ENCODE data around the gene CD177.
"Not testable (repeated sequence)": the region's sequence is repeated elsewhere in the genome, so short reads cannot be mapped to it uniquely, and the experiment has no call there.

CD177 gene

DNA sequence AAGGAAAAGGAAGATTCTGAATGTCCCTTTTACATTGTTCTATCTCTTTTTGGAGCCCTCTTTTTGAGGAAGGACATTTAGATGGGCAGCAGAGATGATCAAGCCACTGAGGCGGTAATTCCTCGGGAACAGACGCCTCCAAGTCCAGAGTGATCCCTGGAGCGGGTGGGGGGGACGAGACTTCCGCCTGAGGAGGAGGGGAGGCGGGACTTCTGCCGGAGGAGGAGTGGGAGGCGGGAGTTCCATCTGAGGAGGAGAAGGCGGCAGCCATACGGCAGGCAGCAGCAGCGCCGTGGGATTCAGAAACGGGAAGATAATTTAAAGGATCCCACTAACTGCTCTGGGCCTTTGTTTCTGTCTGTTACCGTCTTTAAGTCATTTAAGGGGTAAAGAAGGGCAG, 37.6 kb upstream of the CD177 start:
- H3K9me3 ChIP-seq (ENCODE audit: control insufficient read depth, low read length): no peaks in the 10 kb centered on the region
- no peaks in the 10 kb centered on the region for H3K79me2 ChIP-seq
- no peak overlapping the region for H3K4me2 ChIP-seq (ENCODE audit: low read length)
- no peak overlapping the region for H3K27ac ChIP-seq
- no peaks in the 10 kb centered on the region for H3K36me3 ChIP-seq (ENCODE audit: control insufficient read depth, insufficient read depth, low read length)
- no peaks in the 10 kb centered on the region for H3K27me3 ChIP-seq (ENCODE audit: control insufficient read depth, insufficient read depth, low read length)
- no peak overlapping the region for H3K9ac ChIP-seq
- H3K4me1 ChIP-seq: no peaks in the 10 kb centered on the region
- no peak overlapping the region for H3K4me3 ChIP-seq (ENCODE audit: low read depth, low read length)
- TF ChIP-seq, protein P1, sequence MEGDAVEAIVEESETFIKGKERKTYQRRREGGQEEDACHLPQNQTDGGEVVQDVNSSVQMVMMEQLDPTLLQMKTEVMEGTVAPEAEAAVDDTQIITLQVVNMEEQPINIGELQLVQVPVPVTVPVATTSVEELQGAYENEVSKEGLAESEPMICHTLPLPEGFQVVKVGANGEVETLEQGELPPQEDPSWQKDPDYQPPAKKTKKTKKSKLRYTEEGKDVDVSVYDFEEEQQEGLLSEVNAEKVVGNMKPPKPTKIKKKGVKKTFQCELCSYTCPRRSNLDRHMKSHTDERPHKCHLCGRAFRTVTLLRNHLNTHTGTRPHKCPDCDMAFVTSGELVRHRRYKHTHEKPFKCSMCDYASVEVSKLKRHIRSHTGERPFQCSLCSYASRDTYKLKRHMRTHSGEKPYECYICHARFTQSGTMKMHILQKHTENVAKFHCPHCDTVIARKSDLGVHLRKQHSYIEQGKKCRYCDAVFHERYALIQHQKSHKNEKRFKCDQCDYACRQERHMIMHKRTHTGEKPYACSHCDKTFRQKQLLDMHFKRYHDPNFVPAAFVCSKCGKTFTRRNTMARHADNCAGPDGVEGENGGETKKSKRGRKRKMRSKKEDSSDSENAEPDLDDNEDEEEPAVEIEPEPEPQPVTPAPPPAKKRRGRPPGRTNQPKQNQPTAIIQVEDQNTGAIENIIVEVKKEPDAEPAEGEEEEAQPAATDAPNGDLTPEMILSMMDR (IDR thresholded peaks at IDR 0.05): no peak
- H2AFZ ChIP-seq: no peak overlapping the region

DNA sequence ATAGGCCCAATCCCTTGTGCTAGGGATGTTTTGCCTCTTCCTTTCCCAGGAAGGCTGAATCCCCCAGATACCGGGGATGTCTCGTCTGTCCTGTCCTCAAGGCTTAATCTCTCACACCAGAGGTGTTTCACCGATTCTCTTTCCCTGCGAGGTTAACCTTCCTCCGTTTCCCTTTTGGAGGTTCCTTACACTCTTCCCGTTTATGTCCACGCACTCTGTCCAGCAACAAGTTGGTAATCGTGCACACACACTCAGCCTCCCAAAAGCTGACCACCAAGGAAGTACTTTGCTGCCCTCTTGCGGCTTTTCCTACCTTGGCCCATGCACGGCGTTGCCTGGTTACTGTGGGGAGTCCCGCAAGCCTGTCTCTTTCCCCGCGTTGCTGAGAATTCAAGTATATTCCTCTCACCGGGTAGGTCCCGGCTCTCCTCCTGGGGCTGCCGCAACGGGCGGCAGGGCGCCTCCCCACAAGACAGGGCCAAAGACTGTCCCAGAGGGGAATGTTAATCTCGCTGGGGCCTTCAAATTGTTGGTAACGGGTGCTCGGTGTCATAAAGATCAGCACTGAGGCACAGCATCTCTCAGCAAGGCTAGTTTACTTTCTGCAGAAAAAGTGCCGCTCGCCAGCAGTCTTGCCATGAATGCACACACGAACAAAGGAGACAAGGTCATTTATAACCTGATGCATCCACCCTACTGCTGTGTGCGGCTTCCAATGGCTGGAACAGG, 36.7 kb upstream of the CD177 start:
- H3K4me2 ChIP-seq (ENCODE audit: low read length): no peak overlapping the region

DNA sequence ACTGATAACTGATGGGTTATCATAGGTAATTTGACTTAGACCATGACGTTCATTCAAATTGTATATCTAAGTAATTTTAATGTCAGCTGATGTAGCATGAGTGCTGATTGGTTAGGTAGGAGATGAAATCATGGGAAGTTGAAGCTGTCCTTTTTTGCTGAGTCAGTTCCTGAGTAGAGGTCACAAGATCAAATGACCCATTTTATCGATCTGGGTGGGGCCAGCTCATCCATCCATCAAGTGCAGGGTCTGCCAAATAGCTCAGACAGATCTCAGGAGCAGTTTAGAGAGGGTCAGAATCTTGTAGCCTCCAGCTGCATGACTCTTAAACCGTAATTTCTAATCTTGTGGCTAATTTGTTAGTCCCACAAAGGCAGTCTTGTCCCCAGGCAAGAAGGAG, 35.3 kb upstream of the CD177 start:
- H3K79me2 ChIP-seq: no peaks in the 10 kb centered on the region
- TF ChIP-seq, protein P1 (IDR thresholded peaks at IDR 0.05): no peak
- H3K9me3 ChIP-seq (ENCODE audit: control insufficient read depth, low read length): no peaks in the 10 kb centered on the region
- no peaks in the 10 kb centered on the region for H3K4me1 ChIP-seq
- H3K4me2 ChIP-seq (ENCODE audit: low read length): no peak overlapping the region
- H3K27ac ChIP-seq: no peak overlapping the region
- H3K27me3 ChIP-seq (ENCODE audit: control insufficient read depth, insufficient read depth, low read length): no peaks in the 10 kb centered on the region
- H3K4me3 ChIP-seq (ENCODE audit: low read depth, low read length): no peak overlapping the region
- no peak overlapping the region for H2AFZ ChIP-seq
- no peaks in the 10 kb centered on the region for H3K36me3 ChIP-seq (ENCODE audit: control insufficient read depth, insufficient read depth, low read length)
- H3K9ac ChIP-seq: no peak overlapping the region

More for the DNA sequence above, 36.7 kb upstream of the CD177 start:
- no peaks in the 10 kb centered on the region for H3K79me2 ChIP-seq
- H3K9me3 ChIP-seq (ENCODE audit: control insufficient read depth, low read length): no peaks in the 10 kb centered on the region
- H3K4me3 ChIP-seq (ENCODE audit: low read depth, low read length): no peak overlapping the region
- H2AFZ ChIP-seq: no peak overlapping the region
- H3K27me3 ChIP-seq (ENCODE audit: control insufficient read depth, insufficient read depth, low read length): no peaks in the 10 kb centered on the region
- no peak overlapping the region for H3K27ac ChIP-seq
- no peaks in the 10 kb centered on the region for H3K36me3 ChIP-seq (ENCODE audit: control insufficient read depth, insufficient read depth, low read length)
- TF ChIP-seq, protein P1 (IDR thresholded peaks at IDR 0.05): no peak
- H3K4me1 ChIP-seq: no peaks in the 10 kb centered on the region
- no peak overlapping the region for H3K9ac ChIP-seq

DNA sequence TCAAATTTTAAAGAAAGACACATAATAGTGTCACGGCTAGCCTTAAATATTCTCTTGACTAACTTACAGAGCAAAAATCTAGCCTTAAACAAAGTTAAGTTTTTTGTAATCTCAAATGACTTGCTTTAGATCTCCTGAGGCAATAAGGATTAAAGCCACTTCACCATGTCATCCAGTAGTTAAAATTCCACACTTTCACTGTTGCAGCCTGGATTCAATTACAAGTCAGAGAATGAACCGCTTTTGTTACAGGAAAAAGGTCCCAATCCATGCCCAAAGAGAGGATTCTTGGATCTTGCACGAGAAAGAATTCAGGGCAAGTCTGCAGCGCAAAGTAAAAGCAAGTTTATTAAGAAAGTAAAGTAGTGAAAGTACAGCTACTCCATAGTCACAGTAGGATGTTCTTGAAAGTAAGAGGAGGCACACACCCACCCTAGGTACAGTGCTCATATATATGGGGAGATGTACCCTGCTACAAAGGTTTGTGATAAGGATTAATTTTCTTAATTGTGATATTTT, 34.6 kb upstream of the CD177 start:
- no peaks in the 10 kb centered on the region for H3K27me3 ChIP-seq (ENCODE audit: control insufficient read depth, insufficient read depth, low read length)
- no peaks in the 10 kb centered on the region for H3K36me3 ChIP-seq (ENCODE audit: control insufficient read depth, insufficient read depth, low read length)
- TF ChIP-seq, protein P1 (IDR thresholded peaks at IDR 0.05): no peak
- no peaks in the 10 kb centered on the region for H3K9me3 ChIP-seq (ENCODE audit: control insufficient read depth, low read length)
- no peaks in the 10 kb centered on the region for H3K79me2 ChIP-seq
- H3K4me2 ChIP-seq (ENCODE audit: low read length): no peak overlapping the region
- no peak overlapping the region for H2AFZ ChIP-seq
- no peak overlapping the region for H3K27ac ChIP-seq
- H3K4me1 ChIP-seq: no peaks in the 10 kb centered on the region
- no peak overlapping the region for H3K9ac ChIP-seq
- H3K4me3 ChIP-seq (ENCODE audit: low read depth, low read length): no peak overlapping the region

DNA sequence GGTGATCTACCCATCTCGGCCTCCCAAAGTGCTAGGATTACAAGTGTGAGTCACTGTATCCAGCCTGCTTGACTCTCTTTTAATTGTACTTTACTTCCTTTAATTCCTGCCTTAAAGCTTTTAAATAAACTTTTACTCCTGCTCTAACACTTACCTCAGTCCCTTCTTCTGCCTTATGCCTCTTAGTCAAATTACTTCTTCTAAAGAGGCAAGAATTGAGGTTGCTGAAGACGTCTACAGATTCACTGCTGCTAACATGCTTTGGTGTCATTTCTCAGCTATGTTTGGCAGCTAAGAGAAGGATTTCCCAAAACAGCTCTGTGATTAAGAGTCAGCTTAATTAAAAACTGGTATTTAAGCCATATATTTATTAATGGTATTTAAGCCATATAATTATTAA, 32.9 kb upstream of the CD177 start:
- H2AFZ ChIP-seq: no peak overlapping the region
- no peak overlapping the region for H3K9ac ChIP-seq
- H3K9me3 ChIP-seq (ENCODE audit: control insufficient read depth, low read length): no peaks in the 10 kb centered on the region
- TF ChIP-seq, protein P1 (IDR thresholded peaks at IDR 0.05): no peak
- no peak overlapping the region for H3K27ac ChIP-seq
- no peaks in the 10 kb centered on the region for H3K36me3 ChIP-seq (ENCODE audit: control insufficient read depth, insufficient read depth, low read length)
- H3K27me3 ChIP-seq (ENCODE audit: control insufficient read depth, insufficient read depth, low read length): no peaks in the 10 kb centered on the region
- no peaks in the 10 kb centered on the region for H3K79me2 ChIP-seq
- H3K4me1 ChIP-seq: no peaks in the 10 kb centered on the region
- H3K4me3 ChIP-seq (ENCODE audit: low read depth, low read length): no peak overlapping the region
- H3K4me2 ChIP-seq (ENCODE audit: low read length): no peak overlapping the region

DNA sequence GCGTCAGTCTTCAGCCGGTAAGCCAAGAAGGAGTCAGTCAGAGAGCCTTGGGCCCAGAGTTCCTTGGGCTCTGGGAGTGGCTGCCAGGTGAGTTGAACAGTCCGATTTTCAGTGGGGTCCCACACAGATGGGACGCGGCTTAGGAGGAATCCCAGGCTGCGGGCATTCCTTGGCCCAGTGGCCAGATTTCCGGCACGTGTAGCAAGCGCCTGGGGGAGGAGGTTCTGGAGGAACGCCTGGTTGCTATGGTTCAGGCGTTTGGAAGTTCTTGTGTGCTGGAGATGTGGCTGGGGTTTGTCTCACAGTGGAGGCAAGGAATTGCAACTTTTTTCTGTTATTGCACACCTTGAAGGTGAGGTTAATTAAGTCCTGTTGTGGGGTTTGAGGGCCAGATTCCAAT, 26.7 kb upstream of the CD177 start:
- not testable (repeated sequence) for H3K9me3 ChIP-seq (ENCODE audit: control insufficient read depth, low read length); H3K79me2 ChIP-seq; H3K4me2 ChIP-seq (ENCODE audit: low read length); H2AFZ ChIP-seq; H3K9ac ChIP-seq; H3K27ac ChIP-seq; H3K27me3 ChIP-seq (ENCODE audit: control insufficient read depth, insufficient read depth, low read length); H3K4me1 ChIP-seq; H3K36me3 ChIP-seq (ENCODE audit: control insufficient read depth, insufficient read depth, low read length); H3K4me3 ChIP-seq (ENCODE audit: low read depth, low read length)

DNA sequence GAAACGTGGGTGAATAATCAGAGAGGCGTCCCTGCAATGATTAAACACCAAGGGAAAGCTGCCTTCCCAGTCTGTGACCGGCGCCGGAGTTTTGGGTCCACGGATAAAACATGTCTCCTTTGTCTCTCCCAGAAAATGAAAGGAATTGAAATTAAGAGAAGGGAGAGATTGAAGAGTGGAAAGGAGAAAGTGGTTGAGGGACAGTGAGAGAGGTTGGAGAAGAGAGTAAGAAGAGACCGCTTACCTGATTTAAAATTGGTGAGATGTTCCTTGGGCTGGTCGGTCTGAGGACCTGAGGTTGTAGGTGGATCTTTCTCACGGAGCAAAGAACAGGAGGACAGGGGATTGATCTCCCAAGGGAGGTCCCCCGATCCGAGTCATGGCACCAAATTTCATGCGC, 24.9 kb upstream of the CD177 start:
- H3K9me3 ChIP-seq (ENCODE audit: control insufficient read depth, low read length); H3K4me3 ChIP-seq (ENCODE audit: low read depth, low read length); H3K36me3 ChIP-seq (ENCODE audit: control insufficient read depth, insufficient read depth, low read length); H3K4me1 ChIP-seq; H3K27me3 ChIP-seq (ENCODE audit: control insufficient read depth, insufficient read depth, low read length); H2AFZ ChIP-seq; H3K9ac ChIP-seq; H3K4me2 ChIP-seq (ENCODE audit: low read length); H3K79me2 ChIP-seq; H3K27ac ChIP-seq: not testable (repeated sequence)

Measured in parathyroid adenoma (tissue), 2 donors.